ENCODE data around the gene NUTM1. TPM values are rescaled to one million over a fixed set of nuclear protein-coding genes. Genes with fewer than 3 reads are reported as not detected.

Gene NUTM1
- total RNA-seq, 1 experiment from 2014 or later = 0.07 TPM

- DNase-seq (ENCODE audit: low read depth, low spot score) (no peak), ATAC-seq (no peak)
- RAD21 ChIA-PET (ENCODE audit: low non-redundant PET in 1 of 2, low total read pairs in 2 of 2, uncharacterized antibody in 2 of 2, unreplicated experiment in 2 of 2) = no interaction called here
- Histone ChIP-seq H3K4me1 (ENCODE audit: control insufficient read depth in 1 of 2, insufficient read depth in 2 of 2, low read length in 2 of 2) (peaks cover 16 to 36% of the 10 kb centered on the region in 2 experiments), H4K20me1 (ENCODE audit: insufficient read depth) (no peaks in the 10 kb centered on the region; the same call in 1 of the 2 replicates), H3K27me3 (ENCODE audit: insufficient read depth, low read length) (no peaks in the 10 kb centered on the region), H3K9ac (ENCODE audit: low read length) (peak overlapping the region; percentile 86), H3K79me2 (ENCODE audit: insufficient read depth, low read length) (peaks cover 21% of the 10 kb centered on the region), H3K4me2 (ENCODE audit: low read length) (peak overlapping the region; percentile 72), H3K4me3 (replicated peaks in 1 of 2; ENCODE audit: low read depth in 1 of 2, low read length in 2 of 2) (peak overlapping the region; percentile 88 to 98), H3K9me2 (ENCODE audit: insufficient read depth) (no peaks in the 10 kb centered on the region), H3K27ac (ENCODE audit: low read depth, low read length) (peak overlapping the region; percentile 96; the same call in 1 of the 2 replicates), H3K36me3 (ENCODE audit: control insufficient read depth in 1 of 2, insufficient read depth in 2 of 2, low read length in 2 of 2) (peaks cover 13 to 22% of the 10 kb centered on the region in 2 experiments; a peak in 2 of 4 replicates), H2AFZ (ENCODE audit: low read depth, low read length, poor library complexity, severe bottlenecking) (no peak overlapping the region), H3K9me3 (ENCODE audit: control insufficient read depth in 1 of 2, insufficient read depth in 1 of 2, low read depth in 1 of 2, low read length in 2 of 2) (no peaks in the 10 kb centered on the region)
- BruUV-seq (replicated peaks) = TSS peak; percentile 34
- TF ChIP-seq ATF3 (IDR thresholded peaks at IDR 0.05) (no peak), FOSL1 (IDR thresholded peaks at IDR 0.05; ENCODE audit: low read depth) (no peak), ZNF274 (IDR thresholded peaks at IDR 0.05; ENCODE audit: low read depth, low read length) (no peak), EZH2 (IDR thresholded peaks at IDR 0.05) (no peak)
- POLR2A ChIA-PET = interaction anchor here (1.2 to 1.7 kb wide), 2 partner anchors 23 to 28 kb away, joined by 4 to 5 read pairs; partner anchors contain the start of genes NOP10, NUTM1 and SLC12A6
- intact Hi-C loops (cut with micrococcal nuclease) = loop anchor here (10.0 kb wide), 3 partner anchors 51 to 301 kb away; partner anchors contain the start of gene EMC4
- CTCF ChIA-PET = interaction anchor here (0.8 to 3.1 kb wide), 4 partner anchors 7 to 256 kb away, joined by 3 to 22 read pairs (median 4); partner anchors contain the start of genes NOP10 and NUTM1
Measured at GRCh38 chr15:34365836-34366235, 22.7 kb downstream of the NUTM1 start.

GRCh38 chr15:34366271-34367065 is 23.4 kb downstream of the NUTM1 start:
- ChIA-PET RAD21 (ENCODE audit: low non-redundant PET in 1 of 2, low total read pairs in 2 of 2, uncharacterized antibody in 2 of 2, unreplicated experiment in 2 of 2) (interaction anchor here in 1 of 2 experiments (1.5 kb wide), 1 partner anchor 24 kb away, joined by 4 read pairs; the partner anchor contains the start of genes NOP10 and NUTM1), POLR2A (interaction anchor here (0.6 to 1.7 kb wide), 3 partner anchors 23 to 503 kb away, joined by 3 to 5 read pairs (median 4); partner anchors contain the start of genes NOP10, NUTM1 and SLC12A6), CTCF (interaction anchor here (0.8 to 3.1 kb wide), 10 partner anchors 8 to 305 kb away, joined by 3 to 22 read pairs (median 6); partner anchors contain the start of genes KATNBL1, NOP10 and NUTM1)
- TF ChIP-seq SIN3A (IDR thresholded peaks at IDR 0.05; ENCODE audit: low read depth) = 0 out of 2 replicates have a peak, but pooled peaks have one; percentile 35
- TF ChIP-seq POLR2AphosphoS5 (IDR thresholded peaks at IDR 0.05; ENCODE audit: low read depth, low read length) = peak; percentile 38; the same call in 1 of the 2 replicates
- no peak for TF ChIP-seq CBX3 (IDR thresholded peaks at IDR 0.05; ENCODE audit: low read depth)
- no peak for TF ChIP-seq TCF7L2 (IDR thresholded peaks at IDR 0.05; ENCODE audit: borderline replicate concordance, extremely low read depth, insufficient read depth, insufficient read length)
- TF ChIP-seq JUND (IDR thresholded peaks at IDR 0.05) = no peak
- TF ChIP-seq MAX (IDR thresholded peaks at IDR 0.05) = peak; percentile 23; the same call in 1 of the 2 replicates
- TF ChIP-seq ZNF274 (IDR thresholded peaks at IDR 0.05; ENCODE audit: low read depth, low read length) = no peak
- TF ChIP-seq EZH2phosphoT487 (IDR thresholded peaks at IDR 0.05; ENCODE audit: borderline replicate concordance) = no peak
- peak; percentile 21 for TF ChIP-seq POLR2A (IDR thresholded peaks at IDR 0.05; ENCODE audit: borderline replicate concordance, extremely low read depth, insufficient read depth, insufficient read length)
- TF ChIP-seq REST (IDR thresholded peaks at IDR 0.05; ENCODE audit: low read depth) = no peak
- H3K27me3 ChIP-seq (ENCODE audit: insufficient read depth, low read length) = no peaks in the 10 kb centered on the region
- BruUV-seq (replicated peaks) = no TSS peak
- peaks cover 21% of the 10 kb centered on the region for H3K79me2 ChIP-seq (ENCODE audit: insufficient read depth, low read length)
- DNase-seq (ENCODE audit: low read depth, low spot score) (no peak), ATAC-seq (peak; percentile 57)
- peak overlapping the region; percentile 86 for H3K9ac ChIP-seq (ENCODE audit: low read length)
- no peaks in the 10 kb centered on the region for H3K9me2 ChIP-seq (ENCODE audit: insufficient read depth)
- H3K4me2 ChIP-seq (ENCODE audit: low read length) = peak overlapping the region; percentile 72
- no peaks in the 10 kb centered on the region for H3K9me3 ChIP-seq (ENCODE audit: control insufficient read depth in 1 of 2, insufficient read depth in 1 of 2, low read depth in 1 of 2, low read length in 2 of 2)
- H3K4me1 ChIP-seq (ENCODE audit: control insufficient read depth in 1 of 2, insufficient read depth in 2 of 2, low read length in 2 of 2) = peaks cover 15 to 30% of the 10 kb centered on the region in 2 experiments
- peaks cover 9 to 16% of the 10 kb centered on the region in 2 experiments; a peak in 2 of 4 replicates for H3K36me3 ChIP-seq (ENCODE audit: control insufficient read depth in 1 of 2, insufficient read depth in 2 of 2, low read length in 2 of 2)
- H2AFZ ChIP-seq (ENCODE audit: low read depth, low read length, poor library complexity, severe bottlenecking) = peak overlapping the region; percentile 35
- intact Hi-C loops (cut with micrococcal nuclease) = loop anchor here (1.0 to 10.0 kb wide), 4 partner anchors 52 to 302 kb away; partner anchors contain the start of gene EMC4
- peak overlapping the region; percentile 88 to 98 for H3K4me3 ChIP-seq (replicated peaks in 1 of 2; ENCODE audit: low read depth in 1 of 2, low read length in 2 of 2)
- no peaks in the 10 kb centered on the region; the same call in 1 of the 2 replicates for H4K20me1 ChIP-seq (ENCODE audit: insufficient read depth)
- peak overlapping the region; percentile 96 for H3K27ac ChIP-seq (ENCODE audit: low read depth, low read length)

Data from HCT116 (cell line).